ENCODE data around the gene SYNDIG1L.
"Not testable (repeated sequence)": the region's sequence is repeated elsewhere in the genome, so short reads cannot be mapped to it uniquely, and the experiment has no call there.

SYNDIG1L gene

DNA sequence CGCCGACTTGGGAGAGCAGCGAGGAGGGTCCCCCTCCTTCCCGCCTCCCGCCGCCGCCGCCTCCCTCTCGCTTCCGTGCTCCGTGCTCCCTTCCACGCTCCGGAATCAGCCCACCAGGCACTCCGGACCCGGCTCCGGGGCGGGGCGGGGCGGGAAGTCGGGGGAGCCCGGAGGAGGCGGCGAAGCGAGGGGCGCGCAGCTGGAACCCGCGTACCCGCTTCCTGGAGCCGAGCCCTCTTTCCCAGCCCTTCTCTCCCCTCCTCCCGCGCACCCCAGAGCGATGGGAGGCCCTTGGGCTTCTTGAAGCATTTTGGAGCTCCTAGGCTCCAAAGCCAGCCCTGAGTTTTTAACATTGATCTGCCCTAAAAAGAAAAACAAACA is at the start of gene SYNDIG1L:
Gene SYNDIG1L, minus strand, starts transcription at position 9 of the 381 bp plus-strand sequence. CDS start 16,466 bp downstream, outside the sequence.
- no peak for DNase-seq (ENCODE audit: low spot score)

DNA sequence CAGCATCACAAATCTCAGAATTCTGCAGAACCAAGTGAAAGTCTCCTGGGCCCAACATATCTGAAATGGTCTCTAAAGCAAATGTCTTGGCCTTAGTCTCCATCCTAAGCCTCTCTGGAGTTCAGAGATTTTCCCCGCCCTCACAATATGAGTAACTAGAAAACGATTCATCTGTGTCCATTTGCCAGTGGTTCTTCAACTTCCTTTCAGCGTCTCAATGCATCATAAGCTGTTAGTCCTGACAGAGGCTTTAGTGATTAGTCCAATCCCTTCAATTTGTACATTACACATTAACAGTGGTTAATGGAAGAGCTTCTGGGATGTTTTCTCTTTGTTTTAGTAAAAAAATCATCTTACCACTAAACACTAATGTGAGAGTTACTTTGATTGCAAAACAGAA is 49.7 kb upstream of the SYNDIG1L start:
- DNase-seq (ENCODE audit: low spot score) = peak; percentile 61

DNA sequence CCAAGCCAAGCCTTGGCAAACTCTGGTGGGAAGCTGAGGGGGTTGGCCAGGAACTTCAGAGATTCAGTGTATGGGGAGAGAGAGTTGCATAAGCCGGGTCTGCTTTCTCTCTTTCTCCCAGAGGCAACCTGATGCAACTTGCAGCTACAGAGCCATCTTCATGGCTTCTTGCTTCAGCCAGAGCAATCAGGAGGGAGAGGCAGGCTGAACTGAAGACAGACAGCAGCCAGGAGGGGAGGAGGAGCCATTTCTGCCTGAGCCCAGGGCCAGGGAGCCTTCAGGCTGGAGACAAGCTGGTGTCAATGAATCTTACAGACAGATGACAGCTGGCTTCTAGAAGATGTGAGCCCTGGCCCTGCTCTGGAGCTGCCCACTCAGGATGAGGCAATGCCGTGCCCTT is 48.4 kb upstream of the SYNDIG1L start:
- no peak for DNase-seq (ENCODE audit: low spot score)

DNA sequence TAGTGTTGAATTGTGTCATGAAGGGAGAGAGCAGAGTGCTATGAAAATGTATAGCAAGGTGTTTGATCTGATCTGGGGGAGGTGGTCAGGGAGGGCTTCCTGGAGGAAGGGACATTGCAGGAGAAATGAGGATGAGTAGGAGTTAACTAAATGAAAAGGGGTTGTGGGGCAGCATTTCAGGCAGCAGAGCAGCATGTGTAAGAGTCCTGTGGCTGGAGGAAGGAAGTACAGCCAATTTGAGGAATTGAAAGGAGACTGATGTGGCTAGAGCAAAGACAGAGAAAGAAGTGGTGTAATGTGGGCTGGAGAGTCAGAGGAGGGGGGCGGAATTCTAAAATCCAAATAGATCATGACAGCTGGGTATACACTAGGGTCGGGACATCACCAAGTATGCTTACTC is 46.6 kb upstream of the SYNDIG1L start:
- no peak for DNase-seq (ENCODE audit: low spot score)

DNA sequence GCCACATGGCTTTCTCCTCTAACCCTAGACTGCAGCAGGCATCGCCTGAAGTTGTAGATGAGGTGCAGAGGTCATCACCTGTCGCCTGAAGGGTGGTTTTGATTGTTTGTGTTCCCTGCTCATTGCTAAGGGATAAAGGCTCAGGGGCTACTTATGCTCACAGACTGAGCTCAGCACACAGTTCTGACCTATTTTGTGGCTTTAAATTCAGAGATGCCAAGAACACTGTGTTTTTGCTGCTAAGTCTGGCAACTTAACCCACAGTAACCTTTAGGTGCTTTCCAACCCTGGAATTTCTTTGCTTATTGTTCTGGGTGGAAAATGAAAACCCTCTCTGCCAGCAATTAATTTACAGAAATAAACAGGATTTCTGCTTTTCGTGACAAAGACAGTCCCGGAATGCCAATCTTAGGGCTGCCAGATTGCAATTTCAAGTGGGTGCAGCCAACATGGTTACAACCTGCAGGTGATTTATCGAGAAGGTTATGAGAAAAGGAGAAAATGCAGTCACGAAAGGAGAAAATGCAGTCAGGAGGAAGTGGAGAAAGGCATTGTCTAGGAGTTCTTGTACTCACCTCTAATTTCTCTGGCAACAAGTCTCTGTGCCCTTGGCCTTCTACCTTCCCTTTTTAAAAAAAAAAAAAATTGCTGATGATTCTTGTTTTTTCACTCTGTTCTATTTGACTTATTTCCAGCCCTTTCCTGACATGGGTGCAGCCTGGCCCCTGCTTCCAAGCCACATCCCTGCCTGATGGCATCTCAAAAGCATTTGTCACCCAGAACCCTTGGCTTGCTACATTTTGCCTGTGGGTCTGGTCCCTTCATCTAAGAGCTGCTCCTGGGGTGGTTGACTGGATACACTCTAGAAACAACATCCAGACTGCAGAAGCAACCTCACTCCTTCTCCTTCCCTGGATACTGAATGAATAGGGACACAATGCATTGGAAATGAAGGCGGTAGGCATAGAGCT is 43.8 kb upstream of the SYNDIG1L start:
- DNase-seq (ENCODE audit: low spot score) = no peak

DNA sequence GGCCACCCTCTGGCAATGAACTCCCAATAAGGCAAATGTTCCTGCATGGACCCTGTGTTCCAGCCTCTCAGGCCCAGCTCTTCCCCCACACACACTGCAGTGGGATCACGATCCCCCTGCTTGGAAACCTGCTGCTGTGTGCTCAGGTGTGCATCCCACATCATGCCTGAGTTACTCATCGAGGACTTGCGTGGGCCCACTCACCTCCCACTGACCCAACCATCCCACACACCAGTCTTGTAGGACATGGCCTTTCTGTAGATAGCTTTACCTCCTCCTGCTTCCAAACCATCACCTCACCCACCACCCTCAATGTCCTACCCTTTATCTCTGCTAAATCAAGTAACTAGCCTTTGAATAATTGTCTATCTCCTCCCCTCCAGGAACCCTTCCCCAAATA is 42.5 kb upstream of the SYNDIG1L start:
- no peak for DNase-seq (ENCODE audit: low spot score)

DNA sequence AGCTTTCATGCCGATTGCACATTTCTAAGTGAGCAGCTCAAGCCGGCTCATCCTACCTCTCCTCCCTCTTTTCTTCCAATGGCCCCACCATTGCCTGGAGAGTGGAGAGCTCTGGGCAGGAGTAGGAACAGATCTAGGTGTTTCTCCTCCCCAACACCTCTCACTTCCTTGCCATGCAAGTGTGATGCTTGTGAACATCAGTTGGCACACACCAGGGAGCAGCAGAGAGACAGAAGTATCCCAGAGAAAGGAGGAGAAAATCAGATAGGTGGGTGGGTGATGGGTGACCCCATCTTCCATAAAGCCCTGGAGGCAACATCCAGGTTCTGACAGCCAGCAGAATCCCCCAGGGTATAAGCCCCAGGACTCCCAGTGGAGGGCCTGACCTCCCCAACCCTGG is 39.3 kb upstream of the SYNDIG1L start:
- DNase-seq (ENCODE audit: low spot score) = no peak

DNA sequence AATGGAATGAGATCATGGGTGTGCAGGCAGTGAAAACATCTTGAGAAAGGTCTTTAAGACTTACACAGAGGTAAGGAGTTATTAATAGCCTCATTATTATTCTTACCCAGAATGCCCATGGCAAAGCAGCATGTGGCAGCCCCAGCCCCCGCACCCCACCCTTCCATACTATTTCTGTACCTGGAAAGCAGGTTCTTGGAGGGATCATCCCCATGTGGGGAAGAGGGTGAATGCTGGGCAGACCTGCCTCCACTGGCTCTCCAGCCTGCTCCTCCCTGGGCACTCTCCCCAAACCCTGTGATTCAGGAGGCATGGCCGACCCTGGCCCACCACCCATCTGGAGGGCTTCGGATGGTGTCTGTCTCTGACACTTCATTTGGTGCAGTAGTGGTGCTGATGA is 38.8 kb upstream of the SYNDIG1L start:
- no peak for DNase-seq (ENCODE audit: low spot score)

DNA sequence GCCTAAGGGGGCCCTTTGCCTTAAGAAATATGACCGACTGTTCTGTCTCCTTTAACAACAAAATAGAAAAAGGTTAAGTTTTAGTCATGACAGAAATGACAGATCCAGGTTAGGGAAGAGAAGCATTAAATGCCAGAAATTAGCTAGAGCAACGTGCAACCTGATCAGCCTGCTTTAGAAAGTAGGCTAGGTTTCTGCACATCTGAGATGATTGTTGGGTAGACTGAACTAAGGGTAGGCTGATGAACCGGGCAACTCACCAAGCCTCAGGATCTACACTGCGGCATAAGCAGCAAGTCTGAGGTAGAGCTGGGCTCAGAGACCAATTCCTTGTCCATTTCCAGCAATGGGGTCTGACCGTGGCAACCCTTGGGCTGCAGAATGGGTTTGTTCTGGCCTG is 37.7 kb upstream of the SYNDIG1L start:
- no peak for DNase-seq (ENCODE audit: low spot score)

DNA sequence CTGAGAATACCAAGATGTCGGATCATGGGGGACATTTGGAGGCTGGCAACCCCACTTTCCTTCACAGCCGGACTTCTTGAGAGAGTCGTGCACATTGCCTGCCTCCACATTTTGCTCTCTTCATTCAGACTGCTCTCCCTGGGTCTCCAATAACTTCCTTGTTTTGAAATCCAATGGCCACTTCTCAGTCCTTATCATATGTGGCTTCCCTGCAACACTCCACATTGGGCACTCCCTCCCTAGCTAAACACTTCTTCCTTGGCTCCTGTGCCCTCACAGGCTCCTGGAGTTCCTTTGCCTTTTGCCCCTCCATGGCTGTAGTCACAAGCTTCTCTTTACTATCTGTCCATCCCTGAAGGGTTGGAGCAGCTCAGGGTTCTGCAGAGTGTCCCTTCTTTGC is 37.0 kb upstream of the SYNDIG1L start:
- DNase-seq (ENCODE audit: low spot score) = no peak

DNA sequence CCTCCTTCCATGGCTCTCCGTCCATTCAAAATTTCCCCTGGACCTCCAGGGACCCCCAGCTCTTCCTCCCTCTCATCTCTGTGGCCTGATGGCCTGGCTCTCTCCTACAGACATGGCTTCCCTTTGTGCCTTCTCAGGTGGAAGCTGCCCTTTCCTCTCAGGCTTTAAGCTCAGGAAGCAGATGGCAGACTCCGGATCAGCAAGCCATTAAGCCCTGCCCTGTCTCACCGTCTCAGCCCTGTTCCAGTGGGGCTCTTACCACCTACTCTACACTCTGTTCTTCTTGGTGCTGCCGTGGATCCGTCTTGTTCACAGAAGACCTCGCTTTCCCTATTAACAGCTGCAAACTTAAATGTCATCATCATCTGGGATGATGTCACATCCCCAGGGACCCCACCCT is 34.0 kb upstream of the SYNDIG1L start:
- no peak for DNase-seq (ENCODE audit: low spot score)

DNA sequence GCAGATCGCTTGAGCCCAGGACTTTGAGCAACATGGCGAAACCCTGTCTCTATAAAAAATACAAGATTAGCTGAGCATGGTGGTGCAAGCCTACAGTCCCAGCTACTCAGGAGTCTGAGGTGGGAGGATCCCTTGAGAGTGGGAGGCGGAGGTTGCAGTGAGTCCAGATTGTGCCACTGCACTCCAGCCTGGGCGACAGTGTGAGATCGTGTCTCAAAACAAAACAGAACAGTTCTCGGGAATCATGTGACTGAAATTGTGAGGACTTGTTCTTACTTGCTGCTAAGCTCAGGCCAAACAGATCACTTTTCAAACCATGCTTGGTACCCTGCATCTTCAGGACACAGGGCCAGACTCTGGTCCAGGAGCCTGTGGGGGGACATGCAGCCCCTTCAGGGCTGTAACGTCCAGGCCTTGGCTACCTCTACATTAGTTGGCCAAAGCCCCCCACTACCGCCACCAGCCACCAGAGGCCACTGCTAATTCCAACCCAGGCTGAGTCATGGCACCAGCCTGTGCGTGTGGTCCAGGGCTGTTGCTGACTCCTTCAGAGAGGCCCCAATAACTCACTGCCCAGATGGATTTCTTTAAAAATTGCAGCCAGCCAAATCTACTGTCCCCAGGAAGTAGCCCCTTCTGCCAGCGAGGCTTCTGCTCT is 33.4 kb upstream of the SYNDIG1L start:
- DNase-seq (ENCODE audit: low spot score) = peak; percentile 78

DNA sequence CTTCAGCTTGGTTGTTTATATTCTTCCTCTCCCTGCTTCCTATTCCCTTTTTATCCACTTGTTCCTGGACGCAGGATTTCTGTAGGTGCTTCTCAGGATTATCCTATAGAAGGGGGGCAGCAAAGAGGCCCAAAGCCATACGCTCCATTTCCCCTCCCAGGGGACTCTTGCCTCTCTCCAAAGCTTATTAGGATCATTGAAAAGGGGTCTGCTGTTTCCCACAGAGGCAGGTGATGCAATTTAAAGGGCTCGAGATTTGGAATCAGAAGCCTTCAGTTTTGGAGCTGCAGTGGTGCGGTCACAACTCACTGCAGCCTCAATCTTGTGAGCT is 31.5 kb upstream of the SYNDIG1L start:
- no peak for DNase-seq (ENCODE audit: low spot score)

DNA sequence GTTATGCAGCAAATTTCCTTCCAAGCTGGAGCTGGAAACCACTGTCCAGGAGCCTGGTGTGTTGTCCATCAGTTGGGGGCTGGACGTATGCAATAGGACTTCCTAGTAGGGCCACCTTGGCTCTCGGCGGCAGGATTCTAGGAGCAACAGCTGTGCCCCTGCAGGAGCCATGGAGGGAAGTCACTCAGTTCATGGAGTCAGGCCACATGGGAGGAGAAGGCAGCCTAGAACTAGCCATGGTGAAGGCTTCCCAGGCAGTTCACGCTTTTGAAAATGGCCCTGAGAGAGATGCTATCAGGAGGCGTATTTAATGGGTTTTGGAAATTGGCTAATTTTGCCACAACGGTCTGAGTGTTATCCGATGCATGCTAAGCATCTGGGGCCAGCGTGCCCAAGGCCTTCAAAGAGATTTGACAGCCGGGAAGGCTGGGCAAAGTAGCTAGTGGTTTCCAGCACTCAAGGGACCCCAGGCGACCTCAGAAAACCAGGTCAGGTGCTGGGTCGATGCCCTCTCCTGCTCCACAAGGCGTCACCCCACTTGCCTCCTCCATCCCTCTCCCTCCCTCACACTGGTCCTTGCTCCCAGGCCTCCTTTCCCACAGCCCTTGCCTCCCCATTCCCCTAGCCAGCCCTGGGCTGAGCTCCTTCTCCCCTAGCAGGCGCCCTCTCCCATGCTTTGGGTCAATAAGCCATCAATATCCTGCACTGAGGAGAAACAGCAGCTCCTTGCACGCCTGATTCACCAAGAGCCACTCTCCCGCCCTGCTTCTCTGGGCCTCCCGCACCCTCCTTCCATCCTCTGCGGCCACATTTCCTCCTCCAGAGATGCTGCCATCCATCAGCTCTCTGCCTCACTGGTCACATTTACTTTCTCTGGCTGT is 30.9 kb upstream of the SYNDIG1L start:
- no peak for DNase-seq (ENCODE audit: low spot score)

DNA sequence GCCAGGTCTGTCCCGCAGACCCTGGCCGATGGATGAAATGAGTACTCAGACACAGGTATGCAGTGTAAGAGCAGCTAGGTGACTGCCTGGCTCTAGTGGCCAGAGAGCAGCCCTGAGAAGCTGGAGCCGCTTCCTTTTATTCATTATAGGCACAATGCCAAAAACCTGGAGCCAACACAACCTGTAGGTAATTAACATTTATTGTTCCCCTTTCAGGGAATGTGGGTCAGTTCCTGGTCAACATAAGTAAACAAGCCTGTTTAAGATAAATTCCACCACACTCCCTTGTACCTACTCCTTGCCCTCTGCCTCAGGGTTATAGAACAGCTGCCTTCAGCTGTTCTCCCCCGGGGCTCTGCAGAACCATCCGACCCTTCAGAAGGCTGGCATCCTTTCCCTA is 28.4 kb upstream of the SYNDIG1L start:
- not testable (repeated sequence) for DNase-seq (ENCODE audit: low spot score)

DNA sequence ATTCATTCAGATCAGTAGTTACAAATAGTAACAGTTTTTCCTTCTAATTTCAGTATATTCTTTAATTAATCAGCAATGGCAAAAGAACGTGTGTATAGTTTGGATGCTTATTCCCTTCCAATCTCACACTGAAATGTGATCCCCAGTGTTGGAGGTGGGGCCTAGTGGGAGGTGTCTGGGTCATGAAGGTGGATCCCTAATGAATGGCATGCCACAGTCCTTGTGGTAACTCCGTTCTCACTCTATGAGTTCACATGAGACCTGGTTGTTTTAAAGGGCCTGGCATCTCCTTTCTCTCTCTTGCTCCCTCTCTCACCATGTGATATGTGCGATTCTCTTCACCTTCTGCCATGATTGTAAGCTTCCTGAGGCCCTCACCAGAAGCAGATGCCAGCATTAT is 18.9 kb upstream of the SYNDIG1L start:
- DNase-seq (ENCODE audit: low spot score) = no peak

DNA sequence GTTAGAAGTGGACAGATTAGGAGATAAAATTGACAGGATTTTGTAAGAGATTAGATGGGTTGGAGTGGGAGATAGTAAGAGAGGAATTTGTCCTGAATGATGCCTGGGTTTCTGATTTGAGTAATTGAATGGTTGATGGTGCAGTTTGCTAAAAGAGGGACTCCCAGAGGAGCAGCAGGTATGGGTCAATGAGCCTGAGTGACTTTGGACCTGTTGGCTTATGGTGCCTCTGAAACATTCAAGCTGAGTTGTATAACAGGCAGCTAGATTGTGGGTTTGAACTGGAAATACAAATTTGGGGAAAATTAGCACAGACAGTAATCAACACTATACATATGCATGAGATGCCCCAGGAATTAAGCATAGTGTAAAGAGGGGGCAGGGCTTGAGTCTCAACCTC is 16.7 kb upstream of the SYNDIG1L start:
- no peak for DNase-seq (ENCODE audit: low spot score)

DNA sequence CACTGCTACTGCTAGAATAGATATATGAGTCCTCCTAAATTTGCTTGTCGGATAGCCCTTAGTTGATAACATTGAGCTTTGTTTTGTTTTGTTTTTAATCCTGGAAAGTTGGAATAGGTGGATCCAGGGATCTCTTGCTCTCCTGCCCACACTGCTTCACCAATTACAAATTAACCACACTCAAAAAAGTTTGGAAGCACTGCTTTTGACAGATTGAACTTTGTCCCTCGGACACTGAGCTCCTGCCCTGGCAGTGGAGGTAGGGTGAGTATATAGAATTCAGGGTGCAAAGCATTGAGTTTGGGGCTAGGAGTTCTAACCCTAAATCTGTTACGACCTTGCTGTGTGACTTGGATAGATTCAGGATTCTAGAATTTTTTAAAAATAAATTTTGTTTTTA is 15.1 kb upstream of the SYNDIG1L start:
- DNase-seq (ENCODE audit: low spot score) = no peak

DNA sequence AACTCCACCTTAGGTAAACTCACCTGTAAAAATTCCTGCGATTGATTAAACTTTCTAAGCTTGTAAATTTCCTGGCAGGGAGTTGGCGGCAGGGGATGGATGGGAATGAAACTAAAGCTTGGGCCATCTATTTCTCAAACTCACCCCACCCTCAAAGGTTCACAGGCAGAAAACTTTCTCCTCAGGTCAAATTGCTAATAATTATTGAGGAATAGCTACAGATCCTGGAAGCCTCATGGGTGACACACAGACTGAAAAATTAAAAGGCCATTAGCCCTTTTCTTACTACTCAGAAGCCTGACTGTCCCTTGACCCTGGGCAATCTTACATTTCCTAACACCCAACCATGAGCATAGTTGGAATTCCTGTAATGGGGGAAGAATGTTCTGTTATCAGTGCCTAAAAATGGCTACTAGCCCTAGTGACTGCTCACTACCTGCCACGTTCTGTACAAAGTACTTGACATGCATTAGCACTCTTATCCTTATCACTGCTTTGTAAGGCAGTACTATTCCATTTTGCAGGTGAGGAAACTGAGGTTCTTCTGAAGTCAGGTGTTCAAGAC is 12.4 kb upstream of the SYNDIG1L start:
- DNase-seq (ENCODE audit: low spot score) = no peak

DNA sequence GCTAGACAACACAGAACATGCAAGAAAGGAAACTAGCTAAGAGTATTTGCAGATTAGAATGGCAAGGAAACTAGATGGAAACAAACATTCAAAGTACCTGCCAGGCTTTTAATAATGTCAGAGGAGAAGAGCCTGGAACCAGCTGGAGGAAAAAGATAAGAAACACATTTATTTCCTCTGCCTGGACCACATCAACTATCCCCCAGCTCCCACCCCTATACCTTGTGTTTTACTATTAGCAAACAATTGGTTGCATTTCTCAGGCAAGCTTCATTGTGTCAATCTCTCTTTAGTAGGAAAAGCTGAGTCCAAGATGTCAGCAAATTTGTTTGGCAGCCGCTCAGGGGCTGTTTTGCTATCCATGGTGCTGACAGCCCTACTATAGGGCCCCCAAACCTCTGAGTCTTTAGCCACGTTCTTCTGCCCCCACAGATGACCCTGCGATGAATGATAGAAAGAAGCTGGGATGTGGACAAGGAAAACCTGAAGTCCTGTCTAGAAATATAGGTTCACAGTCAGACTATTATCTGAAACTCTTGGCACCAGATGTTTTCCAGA is 11.6 kb upstream of the SYNDIG1L start:
- no peak for DNase-seq (ENCODE audit: low spot score)

DNA sequence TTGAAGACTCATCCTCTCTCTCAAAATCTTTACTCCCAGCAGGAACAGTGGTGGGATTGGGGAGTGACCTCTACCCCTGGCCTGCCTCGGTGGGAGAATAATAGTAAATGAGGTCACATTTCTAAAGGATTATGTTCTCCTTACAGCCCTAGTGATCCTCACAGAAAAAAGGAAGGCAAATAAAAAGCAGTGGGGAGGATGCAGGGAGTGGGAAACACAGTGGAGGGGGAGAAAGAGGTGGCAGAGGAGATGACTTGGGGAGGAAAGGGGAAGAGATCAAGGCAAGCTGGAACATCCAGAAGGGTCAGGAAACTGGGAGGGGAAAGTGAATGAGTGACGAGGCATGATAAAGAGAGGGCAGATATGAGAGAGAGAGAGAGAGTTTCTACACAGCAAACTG is 8.3 kb upstream of the SYNDIG1L start:
- DNase-seq (ENCODE audit: low spot score) = no peak

DNA sequence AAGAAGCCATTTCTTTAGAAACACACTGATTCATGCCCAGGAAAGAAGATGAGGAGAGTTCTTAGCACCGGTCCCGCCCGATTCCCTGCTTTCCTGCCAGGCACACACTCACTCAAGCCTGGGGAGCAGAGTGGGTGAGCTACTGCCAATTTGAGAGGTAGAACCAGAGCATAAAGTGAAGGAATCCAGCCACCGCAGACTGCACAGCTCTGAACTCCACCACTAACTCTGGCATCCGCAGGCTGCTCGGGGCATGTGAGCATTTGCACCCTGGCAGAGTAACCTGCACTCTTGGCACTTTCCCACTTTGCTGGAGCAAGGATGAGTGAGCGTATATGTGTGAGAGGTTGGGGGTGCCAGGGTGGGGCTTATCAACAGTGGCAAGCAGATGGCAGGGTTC is 4.0 kb upstream of the SYNDIG1L start:
- no peak for DNase-seq (ENCODE audit: low spot score)

Data from hepatic stellate cell (primary cell).